SIG-M5 (cell line): Measurements from ENCODE around the gene CHRM4.

Source experiments
- DNase-seq: peaks from one replicate; lab custom pipeline; 2025; lab: John Stamatoyannopoulos, UW

CHRM4 gene

GRCh38 chr11:46391578-46392420, at the start of gene CHRM4:
Gene CHRM4 (minus strand): TSS chr11:46391776. CDS start chr11:46386557, 5,219 bp downstream.
- DNase-seq = no peak

GRCh38 chr11:46438211-46438610, 46.6 kb upstream of the CHRM4 start:
- no peak for DNase-seq

- DNase-seq = no peak
These were observed 45.6 kb upstream of the CHRM4 start for GRCh38 chr11:46437122-46437689.

- no peak for DNase-seq
These were observed 44.5 kb upstream of the CHRM4 start for GRCh38 chr11:46436113-46436512.

GRCh38 chr11:46435679-46436078, 44.1 kb upstream of the CHRM4 start:
- DNase-seq = no peak

- no peak for DNase-seq
These were observed 39.6 kb upstream of the CHRM4 start for GRCh38 chr11:46431211-46431610.

GRCh38 chr11:46429717-46430116, 38.1 kb upstream of the CHRM4 start:
- DNase-seq = no peak

- DNase-seq = no peak
These were observed 35.8 kb upstream of the CHRM4 start for GRCh38 chr11:46427364-46427763.

GRCh38 chr11:46426233-46426991, 34.8 kb upstream of the CHRM4 start:
- no peak for DNase-seq

GRCh38 chr11:46422588-46422987, 31.0 kb upstream of the CHRM4 start:
- DNase-seq = no peak

GRCh38 chr11:46421257-46421880, 29.8 kb upstream of the CHRM4 start:
- DNase-seq = no peak

- DNase-seq = no peak
These were observed 28.9 kb upstream of the CHRM4 start for GRCh38 chr11:46420513-46420912.

GRCh38 chr11:46418751-46419150, 27.2 kb upstream of the CHRM4 start:
- no peak for DNase-seq

- no peak for DNase-seq
These were observed 26.1 kb upstream of the CHRM4 start for GRCh38 chr11:46417711-46418110.

- DNase-seq = no peak
These were observed 23.3 kb upstream of the CHRM4 start for GRCh38 chr11:46414879-46415278.

- no peak for DNase-seq
These were observed 22.9 kb upstream of the CHRM4 start for GRCh38 chr11:46414466-46414796.

- no peak for DNase-seq
These were observed 22.3 kb upstream of the CHRM4 start for GRCh38 chr11:46413760-46414465.

GRCh38 chr11:46410021-46410420, 18.4 kb upstream of the CHRM4 start:
- DNase-seq = no peak

GRCh38 chr11:46408407-46408986, 16.9 kb upstream of the CHRM4 start:
- DNase-seq = no peak

GRCh38 chr11:46407635-46408034, 16.1 kb upstream of the CHRM4 start:
- no peak for DNase-seq

GRCh38 chr11:46404476-46405017, 13.0 kb upstream of the CHRM4 start:
- DNase-seq = no peak
